Measurements from ENCODE around the gene ANTXRL. TPM values are rescaled to one million over a fixed set of nuclear protein-coding genes. Genes with fewer than 3 reads are reported as not detected.
A peak's percentile ranks its signal among the peaks of the same experiment; 100 is the strongest.
"Not testable (repeated sequence)": the region's sequence is repeated elsewhere in the genome, so short reads cannot be mapped to it uniquely, and the experiment has no call there.

The ANTXRL gene
- total RNA-seq, 2 experiments from 2014 or later = not detected

DNA sequence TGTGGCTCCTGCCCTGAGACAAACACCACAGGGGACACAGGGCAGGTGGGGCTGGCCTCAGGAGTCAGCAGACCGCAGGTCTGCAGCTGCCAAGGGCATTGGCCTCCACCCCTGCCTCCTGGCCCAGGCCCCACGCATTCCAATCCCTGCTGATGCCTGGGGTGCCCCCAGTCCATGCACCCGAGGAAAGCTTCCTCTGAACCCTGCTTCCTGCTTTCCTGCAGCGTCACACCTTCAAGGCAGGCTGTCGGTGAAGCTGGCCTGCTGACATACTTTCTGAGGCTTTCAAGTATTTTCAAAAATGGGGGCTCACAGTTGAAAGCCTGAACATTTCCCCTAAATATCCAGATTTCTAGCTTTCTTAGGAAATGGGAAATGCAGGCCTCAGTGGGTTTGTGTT lies 22.5 kb upstream of the ANTXRL start:
- ATAC-seq (ENCODE audit: low read depth) (no peak), DNase-seq (peak; percentile 27)
- H3K9me3 Mint-ChIP-seq = no peaks in the 10 kb centered on the region
- H3K4me1 Mint-ChIP-seq = peaks cover 7% of the 10 kb centered on the region
- no peak overlapping the region for H3K27ac Mint-ChIP-seq
- no peaks in the 10 kb centered on the region for H3K27me3 Mint-ChIP-seq
- no peak overlapping the region for H3K4me3 Mint-ChIP-seq
- POLR2A ChIA-PET = interaction anchor here (3.7 kb wide), 1 partner anchor 20 kb away, joined by 15 read pairs; no protein-coding TSS in a partner anchor
- peaks cover 21% of the 10 kb centered on the region for H3K36me3 Mint-ChIP-seq

- ATAC-seq (ENCODE audit: low read depth) = no peak
- H3K4me1 Mint-ChIP-seq = peaks cover 11% of the 10 kb centered on the region
- no peaks in the 10 kb centered on the region for H3K27me3 Mint-ChIP-seq
- H3K36me3 Mint-ChIP-seq = peaks cover 21% of the 10 kb centered on the region
- POLR2A ChIA-PET = interaction anchor here (3.7 kb wide), 1 partner anchor 19 kb away, joined by 15 read pairs; no protein-coding TSS in a partner anchor
- peak overlapping the region; percentile 1 for H3K27ac Mint-ChIP-seq
- DNase-seq = no peak
- H3K4me3 Mint-ChIP-seq = no peak overlapping the region
- H3K9me3 Mint-ChIP-seq = no peaks in the 10 kb centered on the region
These were observed 21.9 kb upstream of the ANTXRL start for GRCh38 chr10:46264737-46265368.

GRCh38 chr10:46265566-46266305 lies 21.1 kb upstream of the ANTXRL start:
- Mint-ChIP-seq H3K27ac (peak overlapping the region; percentile 26), H3K4me1 (peaks cover 18% of the 10 kb centered on the region), H3K36me3 (peaks cover 17% of the 10 kb centered on the region)
- POLR2A ChIA-PET = interaction anchor here (1.2 to 3.7 kb wide), 2 partner anchors 11 to 18 kb away, joined by 4 to 15 read pairs; no protein-coding TSS in a partner anchor
- peak; percentile 26 for DNase-seq
- not testable (repeated sequence) for H3K9me3 Mint-ChIP-seq; H3K4me3 Mint-ChIP-seq; ATAC-seq (ENCODE audit: low read depth); H3K27me3 Mint-ChIP-seq

DNA sequence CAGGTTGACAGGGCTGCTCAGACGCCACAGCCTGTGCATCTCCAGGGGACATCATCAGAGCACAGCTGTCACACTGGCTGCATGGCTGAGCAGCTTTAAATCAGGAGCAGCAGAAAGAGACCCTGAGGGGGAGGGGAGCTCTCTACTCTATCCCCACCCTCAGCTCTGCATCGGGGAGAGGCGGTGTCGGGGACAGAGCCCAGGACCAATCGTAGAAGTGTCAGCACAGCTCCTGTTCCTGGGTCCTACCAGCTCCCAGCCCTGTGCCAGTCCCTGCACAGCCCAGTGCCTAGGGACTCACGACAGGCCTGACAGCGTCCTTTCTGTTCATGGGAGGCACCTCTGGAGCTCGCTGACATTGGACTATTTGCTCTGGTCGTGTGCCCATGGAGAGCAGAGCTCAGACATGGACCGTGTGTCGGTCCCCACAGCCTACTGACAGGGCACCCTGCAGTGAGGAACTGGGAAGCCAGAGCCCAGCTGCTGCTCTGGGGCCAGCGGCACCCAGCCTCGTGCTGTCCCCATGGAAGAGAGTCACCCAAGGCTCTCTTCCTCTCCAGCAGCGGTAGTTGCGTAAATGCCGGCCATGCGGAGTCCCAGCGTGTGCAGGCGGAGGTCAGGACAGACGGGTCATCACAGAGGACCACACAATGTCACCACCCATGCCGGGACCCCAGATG lies 20.4 kb upstream of the ANTXRL start:
- H3K36me3 Mint-ChIP-seq = peaks cover 10% of the 10 kb centered on the region
- no peak for ATAC-seq (ENCODE audit: low read depth)
- no peaks in the 10 kb centered on the region for H3K9me3 Mint-ChIP-seq
- H3K27ac Mint-ChIP-seq = peak overlapping the region; percentile 26
- POLR2A ChIA-PET = interaction anchor here (1.2 to 3.7 kb wide), 2 partner anchors 12 to 17 kb away, joined by 4 to 15 read pairs; no protein-coding TSS in a partner anchor
- no peaks in the 10 kb centered on the region for H3K27me3 Mint-ChIP-seq
- peak; percentile 30 for DNase-seq
- H3K4me1 Mint-ChIP-seq = peaks cover 22% of the 10 kb centered on the region
- H3K4me3 Mint-ChIP-seq = peak overlapping the region; percentile 9

- Mint-ChIP-seq H3K27me3 (no peaks in the 10 kb centered on the region), H3K36me3 (peaks cover 6% of the 10 kb centered on the region), H3K4me3 (no peak overlapping the region), H3K27ac (no peak overlapping the region), H3K4me1 (peaks cover 26% of the 10 kb centered on the region), H3K9me3 (no peaks in the 10 kb centered on the region)
- POLR2A ChIA-PET = interaction anchor here (1.2 to 3.7 kb wide), 2 partner anchors 13 to 17 kb away, joined by 4 to 15 read pairs; no protein-coding TSS in a partner anchor
- no peak for ATAC-seq (ENCODE audit: low read depth)
- DNase-seq = peak; percentile 23
These were observed 19.4 kb upstream of the ANTXRL start for GRCh38 chr10:46267132-46267985.

GRCh38 chr10:46268076-46268881 lies 18.5 kb upstream of the ANTXRL start:
- Mint-ChIP-seq H3K4me1 (peaks cover 31% of the 10 kb centered on the region), H3K9me3 (no peaks in the 10 kb centered on the region)
- ATAC-seq (ENCODE audit: low read depth) = peak; percentile 86

DNA sequence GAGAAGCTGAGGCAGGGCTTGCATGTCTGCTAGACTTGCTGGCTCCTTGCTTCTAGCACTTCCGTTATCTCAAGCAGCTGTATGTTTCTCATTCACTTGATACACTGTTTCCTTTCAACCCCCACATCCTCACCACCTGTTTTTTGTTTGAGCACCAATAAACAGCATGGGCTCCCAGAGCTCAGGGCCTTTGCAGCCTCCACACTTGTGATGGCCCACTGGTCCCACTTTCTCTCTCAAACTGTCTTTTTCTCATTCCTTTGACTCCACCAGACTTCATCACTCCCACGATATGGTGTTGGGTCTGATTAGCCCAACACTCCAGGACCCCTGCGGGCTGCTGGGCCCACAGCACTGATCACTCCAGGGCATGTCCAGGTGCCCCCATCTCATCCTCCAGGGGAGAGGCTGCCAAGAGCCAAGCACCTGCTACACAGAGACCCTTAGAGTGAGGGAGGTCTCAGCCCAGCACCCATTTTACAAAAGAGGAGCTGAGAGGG lies 17.2 kb upstream of the ANTXRL start:
- H3K9me3 Mint-ChIP-seq, H3K27ac Mint-ChIP-seq, H3K36me3 Mint-ChIP-seq, H3K27me3 Mint-ChIP-seq, H3K4me3 Mint-ChIP-seq: not testable (repeated sequence)
- peaks cover 31% of the 10 kb centered on the region for H3K4me1 Mint-ChIP-seq
- ATAC-seq (ENCODE audit: low read depth) = peak; percentile 20
- POLR2A ChIA-PET = interaction anchor here (0.6 to 5.3 kb wide), 9 partner anchors 11 to 1111 kb away, joined by 3 to 76 read pairs (median 5); no protein-coding TSS in a partner anchor
- peak; percentile 56 for DNase-seq

More at GRCh38 chr10:46268076-46268881, 18.5 kb upstream of the ANTXRL start:
- DNase-seq = peak; percentile 75
- Mint-ChIP-seq H3K4me3 (no peak overlapping the region), H3K36me3 (peaks cover 6% of the 10 kb centered on the region), H3K27me3 (no peaks in the 10 kb centered on the region), H3K27ac (no peak overlapping the region)
- POLR2A ChIA-PET = interaction anchor here (1.0 to 5.3 kb wide), 5 partner anchors 16 to 1112 kb away, joined by 3 to 76 read pairs (median 6); no protein-coding TSS in a partner anchor

DNA sequence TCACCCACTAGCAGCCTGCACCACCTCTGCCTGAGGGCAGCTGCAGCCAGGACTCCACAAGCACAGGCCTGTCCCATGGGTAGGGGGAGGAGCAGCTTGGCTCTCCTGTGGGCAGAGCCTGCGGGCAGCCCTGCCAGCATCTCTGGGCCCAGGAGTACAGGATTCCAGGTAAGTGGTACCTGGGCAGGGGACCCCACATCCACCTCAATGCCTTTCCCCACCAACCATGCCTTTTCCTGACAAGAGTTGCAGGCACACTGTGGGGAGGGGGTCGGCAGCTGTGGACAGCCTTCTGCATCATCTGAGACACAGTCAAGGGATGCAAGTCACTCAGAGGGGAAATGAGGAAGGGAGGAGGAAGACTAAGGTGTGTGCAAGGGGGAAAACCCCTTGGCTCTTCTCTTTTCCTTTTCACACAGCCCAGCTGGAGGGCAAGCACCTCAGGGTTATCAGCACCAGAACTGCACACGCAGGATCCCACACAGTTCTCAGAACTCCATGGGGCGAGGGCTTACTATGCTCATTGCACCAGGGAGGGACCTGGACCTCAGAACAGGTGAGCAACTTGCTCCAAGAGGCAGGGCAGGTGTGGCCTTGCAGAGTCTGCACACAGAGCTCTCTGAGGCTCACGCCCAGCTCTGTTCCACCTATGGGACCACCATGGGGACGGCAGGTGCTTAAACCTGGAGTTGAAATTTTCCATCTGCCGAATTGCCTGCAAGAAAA lies 16.5 kb upstream of the ANTXRL start:
- H3K27me3 Mint-ChIP-seq = no peaks in the 10 kb centered on the region
- H3K4me1 Mint-ChIP-seq = peaks cover 30% of the 10 kb centered on the region
- peaks cover 3% of the 10 kb centered on the region for H3K36me3 Mint-ChIP-seq
- DNase-seq = peak; percentile 25
- H3K27ac Mint-ChIP-seq = peak overlapping the region; percentile 44
- peak overlapping the region; percentile 3 for H3K4me3 Mint-ChIP-seq
- POLR2A ChIA-PET = interaction anchor here (0.8 to 5.3 kb wide), 6 partner anchors 13 to 1110 kb away, joined by 3 to 76 read pairs (median 4); no protein-coding TSS in a partner anchor
- no peaks in the 10 kb centered on the region for H3K9me3 Mint-ChIP-seq
- peak; percentile 7 for ATAC-seq (ENCODE audit: low read depth)

DNA sequence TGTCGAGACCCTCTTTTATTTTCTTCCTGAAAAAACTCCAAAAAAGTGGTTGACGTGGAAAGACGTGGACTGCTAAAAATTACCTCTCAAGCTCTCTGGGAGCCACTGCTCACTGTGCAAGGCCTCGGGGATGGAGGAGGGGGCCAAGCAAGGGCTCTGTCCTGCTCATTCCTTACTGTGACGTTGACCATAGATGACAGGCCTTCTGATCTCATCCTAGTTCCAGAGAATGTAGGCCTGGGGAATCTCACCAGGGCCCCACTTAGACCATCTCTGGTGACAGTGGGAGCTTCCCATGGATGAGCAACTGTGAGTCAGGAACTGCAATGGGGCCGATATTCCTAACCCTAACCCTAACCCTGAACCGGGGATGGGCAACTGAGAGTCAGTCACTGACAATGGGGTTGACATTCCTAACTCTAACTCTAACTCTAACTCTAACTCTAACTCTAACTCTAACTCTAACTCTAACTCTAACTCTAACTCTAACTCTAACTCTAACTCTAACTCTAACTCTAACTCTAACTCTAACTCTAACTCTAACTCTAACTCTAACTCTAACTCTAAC lies 15.8 kb upstream of the ANTXRL start:
- POLR2A ChIA-PET = interaction anchor here (0.8 to 5.3 kb wide), 3 partner anchors 13 to 28 kb away, joined by 3 to 76 read pairs (median 5); no protein-coding TSS in a partner anchor
- not testable (repeated sequence) for H3K9me3 Mint-ChIP-seq; ATAC-seq (ENCODE audit: low read depth); H3K27me3 Mint-ChIP-seq; DNase-seq; H3K36me3 Mint-ChIP-seq
- Mint-ChIP-seq H3K27ac (peak overlapping the region; percentile 44), H3K4me1 (peaks cover 27% of the 10 kb centered on the region), H3K4me3 (peak overlapping the region; percentile 3)

DNA sequence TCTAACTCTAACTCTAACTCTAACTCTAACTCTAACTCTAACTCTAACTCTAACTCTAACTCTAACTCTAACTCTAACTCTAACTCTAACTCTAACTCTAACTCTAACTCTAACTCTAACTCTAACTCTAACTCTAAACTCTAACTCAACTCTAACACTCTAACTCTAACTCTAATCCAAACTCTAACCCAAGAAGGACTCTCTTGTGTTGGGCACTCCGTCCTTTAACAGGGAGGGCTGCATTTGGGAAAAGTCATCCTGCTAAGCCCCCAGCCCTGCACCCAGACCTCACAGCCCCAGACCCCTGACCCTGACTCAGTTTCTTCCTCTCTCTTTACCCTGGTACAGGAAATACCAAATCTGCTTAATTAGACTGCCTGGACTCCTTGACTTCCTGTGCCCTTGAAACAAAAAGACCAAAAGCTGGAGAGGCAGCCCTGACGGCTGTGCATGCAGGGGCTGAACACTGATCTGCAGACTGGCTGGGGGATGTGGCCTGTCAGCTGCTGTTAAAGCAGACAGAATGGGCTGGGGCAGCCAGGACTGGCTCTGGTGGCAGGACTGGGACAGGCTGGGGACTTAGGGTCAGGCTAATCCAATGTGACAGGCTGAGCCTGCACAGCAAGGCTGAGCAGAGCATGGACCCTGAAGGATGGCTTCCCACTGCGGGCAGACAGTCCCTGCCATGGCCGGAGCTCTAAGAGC lies 14.8 kb upstream of the ANTXRL start:
- Mint-ChIP-seq H3K27ac (peak overlapping the region; percentile 89), H3K4me1 (peaks cover 27% of the 10 kb centered on the region), H3K4me3 (peak overlapping the region; percentile 12)
- H3K9me3 Mint-ChIP-seq; H3K36me3 Mint-ChIP-seq; ATAC-seq (ENCODE audit: low read depth); H3K27me3 Mint-ChIP-seq: not testable (repeated sequence)
- POLR2A ChIA-PET = interaction anchor here (5.3 kb wide), 1 partner anchor 12 kb away, joined by 76 read pairs; no protein-coding TSS in a partner anchor
- DNase-seq = peak; percentile 38

Data from activated naive CD8-positive, alpha-beta T cell treated with anti-CD3 and anti-CD28 coated beads, Interleukin-2, amount 10 ng/mL, durations not matched to agents 7 days and 5 days (primary cell).